Aorta (tissue), 5 donors: ENCODE measurements around the gene PARP8. TPM values are rescaled to one million over a fixed set of nuclear protein-coding genes. Genes with fewer than 3 reads are reported as not detected.

ENCODE experiments used
- ATAC-seq: fragments of 200-7000 bp; cut with Tn5 transposase; one replicate; pipeline ENCODE4 v1.9.1; 2022; ENCODE audit warnings: moderate library complexity; ENCODE audit not compliant: low FRiP score
- DNase-seq, 2 donors: peaks; one replicate each; pipeline ENCODE4 v3.0.0-alpha.2; 2020
- H3K27ac ChIP-seq, 2 donors: one replicate each; pipeline ENCODE4 v1.5.1; 2013; ENCODE audit warnings: low read length in 2 of 2, mild to moderate bottlenecking in 2 of 2, moderate library complexity in 2 of 2, control low read depth in 1 of 2, inconsistent platforms in 1 of 2, low read depth in 1 of 2
- H3K27me3 ChIP-seq, 2 donors: one replicate each; pipeline ENCODE4 v1.6.1; 2013; ENCODE audit warnings: control low read depth in 1 of 2, low read length in 1 of 2, mild to moderate bottlenecking in 1 of 2, moderate library complexity in 1 of 2; ENCODE audit not compliant: insufficient read depth in 2 of 2, control insufficient read depth in 1 of 2
- H3K36me3 ChIP-seq, 2 donors: one replicate each; pipeline ENCODE4 v1.6.1; 2013; ENCODE audit warnings: control low read depth in 1 of 2, low read length in 1 of 2, mild to moderate bottlenecking in 1 of 2; ENCODE audit not compliant: insufficient read depth in 2 of 2, control insufficient read depth in 1 of 2
- H3K4me1 ChIP-seq, 2 donors: one replicate each; pipeline ENCODE4 v1.6.1; 2013; ENCODE audit warnings: low read length in 2 of 2, control low read depth in 1 of 2, mild to moderate bottlenecking in 1 of 2, moderate library complexity in 1 of 2; ENCODE audit not compliant: insufficient read depth in 2 of 2, control insufficient read depth in 1 of 2
- H3K4me3 ChIP-seq, 2 donors: one replicate each; pipeline ENCODE4 v1.5.1; 2013; ENCODE audit warnings: low read length in 2 of 2, control low read depth in 1 of 2, mild to moderate bottlenecking in 1 of 2
- H3K9me3 ChIP-seq: one replicate; pipeline ENCODE4 v1.6.1; 2013; ENCODE audit warnings: mild to moderate bottlenecking, low read length; ENCODE audit not compliant: control insufficient read depth
- WGBS, 2 donors: extraction: QIAGEN DNeasy Blood & Tissue Kit; methylation state at CpG; one replicate each; pipeline ENCODE4 v1.1.7; 2013; 5-methylcytosine and 5-hydroxymethylcytosine counted together
- intact Hi-C, 2 donors: fragments of 100-400 bp; cut with DNase I; formaldehyde crosslinking; loops; one replicate each; pipeline versions ENCODE4 v1.14.2 to v1.15.0; 2022
- polyA plus RNA-seq, 2 donors: library from polyadenylated mRNA; stranded (reverse); fragments of 200-250 nt; gene quantifications; one replicate each; pipeline ENCODE4 v1.2.3, GENCODE V29; 2013
- total RNA-seq, 2 donors: library from RNA; stranded (reverse); fragmentation: NEBNext Ultra II Directional; extraction: Animal tissue kit (Norgen Biotek cat#: 25700); gene quantifications; one replicate each; pipeline ENCODE4 v1.2.1, GENCODE V29; 2021
- donor health status: healthy with polysubstance abuse.
- donor health status: Bipolar disorder and iron deficiency.
- donor health status: DM: no; HTN: no; CAD: no.
- donor health status: DM: no; HTN: no; CAD: no.
- donor health status: DM: yes; HTN: yes; CAD: no.

Gene PARP8
- total and polyA plus RNA-seq, 4 donors, result 5.3 to 47.6 (median 19.5) TPM

GRCh38 chr5:50878470-50878869 lies 212.0 kb downstream of the PARP8 start:
- Histone ChIP-seq H3K27me3 (no peaks in the 10 kb centered on the region), H3K36me3 (no peaks in the 10 kb centered on the region), H3K4me1 (peaks cover 0 to 6% of the 10 kb centered on the region in 2 donors), H3K27ac (no peak overlapping the region), H3K4me3 (no peak overlapping the region), H3K9me3 (peaks cover 1% of the 10 kb centered on the region)
- intact Hi-C loops, result no loop called here
- no peak for ATAC-seq
- no peak for DNase-seq
- 86 to 88% methylated on average over 2 of the region's 2 CpGs for WGBS, 2 donors

GRCh38 chr5:50881407-50881806 lies 215.0 kb downstream of the PARP8 start:
- H3K4me1 ChIP-seq, result no peaks in the 10 kb centered on the region
- no peak for DNase-seq
- no peak overlapping the region for H3K27ac ChIP-seq
- 37 to 55% methylated on average over 3 of the region's 3 CpGs for WGBS, 2 donors
- no peaks in the 10 kb centered on the region for H3K27me3 ChIP-seq
- no peak for ATAC-seq
- H3K36me3 ChIP-seq, result no peaks in the 10 kb centered on the region
- H3K4me3 ChIP-seq, result no peak overlapping the region
- intact Hi-C loops, result no loop called here
- peaks cover 1% of the 10 kb centered on the region for H3K9me3 ChIP-seq

GRCh38 chr5:50886657-50887345 lies 220.4 kb downstream of the PARP8 start:
- DNase-seq (no peak), ATAC-seq (no peak)
- WGBS, 2 donors, result 34 to 36% methylated on average over 2 of the region's 2 CpGs
- H3K4me3 ChIP-seq, result no peak overlapping the region
- H3K4me1 ChIP-seq, result no peaks in the 10 kb centered on the region
- H3K9me3 ChIP-seq, result no peaks in the 10 kb centered on the region
- H3K27me3 ChIP-seq, result no peaks in the 10 kb centered on the region
- intact Hi-C loops, result no loop called here
- no peaks in the 10 kb centered on the region for H3K36me3 ChIP-seq
- no peak overlapping the region for H3K27ac ChIP-seq

GRCh38 chr5:50887889-50888633 lies 221.6 kb downstream of the PARP8 start:
- no peak overlapping the region for H3K4me3 ChIP-seq
- intact Hi-C loops, result no loop called here

GRCh38 chr5:50888751-50889150 lies 222.3 kb downstream of the PARP8 start:
- Histone ChIP-seq H3K36me3 (no peaks in the 10 kb centered on the region), H3K9me3 (peaks cover 2% of the 10 kb centered on the region), H3K4me1 (no peaks in the 10 kb centered on the region), H3K4me3 (no peak overlapping the region), H3K27me3 (no peaks in the 10 kb centered on the region), H3K27ac (no peak overlapping the region)
- intact Hi-C loops, result no loop called here
- DNase-seq, result no peak
- WGBS, 2 donors, result 81% methylated on average over 1 of the region's 1 CpG
- no peak for ATAC-seq

More at GRCh38 chr5:50887889-50888633, 221.6 kb downstream of the PARP8 start:
- Histone ChIP-seq H3K27me3 (no peaks in the 10 kb centered on the region), H3K36me3 (no peaks in the 10 kb centered on the region), H3K4me1 (no peaks in the 10 kb centered on the region), H3K9me3 (peaks cover 1% of the 10 kb centered on the region), H3K27ac (no peak overlapping the region)
- no peak for DNase-seq
- WGBS, 2 donors, result 84 to 90% methylated on average over 3 of the region's 3 CpGs
- no peak for ATAC-seq

DNA sequence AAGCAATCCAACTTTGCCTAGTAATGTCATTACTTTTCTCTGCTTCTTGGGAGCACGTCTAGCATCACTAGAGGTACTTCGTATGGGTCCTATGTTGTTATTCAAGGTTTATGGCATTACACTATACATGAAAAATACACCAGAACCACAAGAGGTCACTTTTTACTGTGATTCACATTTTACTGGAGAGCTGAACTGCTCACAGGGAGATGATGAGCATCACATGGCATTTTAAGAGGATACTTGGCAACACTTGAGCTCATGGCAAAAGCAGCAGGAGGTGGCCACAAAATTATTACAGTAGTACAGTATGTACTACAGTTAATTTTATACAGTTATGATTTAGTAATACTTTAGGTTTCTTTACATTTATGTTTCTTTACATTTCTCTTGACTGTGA lies 223.4 kb downstream of the PARP8 start:
- Histone ChIP-seq H3K9me3 (peaks cover 2% of the 10 kb centered on the region), H3K4me1 (no peaks in the 10 kb centered on the region), H3K36me3 (no peaks in the 10 kb centered on the region), H3K4me3 (no peak overlapping the region), H3K27me3 (no peaks in the 10 kb centered on the region), H3K27ac (no peak overlapping the region)
- no peak for ATAC-seq
- 47 to 48% methylated on average over 2 of the region's 2 CpGs for WGBS, 2 donors
- intact Hi-C loops, result no loop called here
- DNase-seq, result no peak

Other genes with a start within 250 kb of the PARP8 start
- gene EMB, start 225.3 kb upstream of the PARP8 start, total RNA-seq, result 10 to 100 TPM; 21.5 to 40.2 TPM
- gene EMB, start 225.3 kb upstream of the PARP8 start, polyA plus RNA-seq, result 10 to 100 TPM in 1 of 2 donors, 1 to 10 TPM in 1; 2.5 to 15.8 TPM